PC-9 (cell line): ENCODE measurements around the gene BRF1.

Source experiments
- EZH2 ChIP-seq: fragments of 200-600 bp; sonication (generic); IDR thresholded peaks from 2 replicates; pipeline ENCODE4 v1.8.0; 2017; ENCODE audit warnings: antibody characterized with exemption, low read depth
- TF ChIP-seq, protein P1 (sequence below): fragments of 200-600 bp; sonication (generic); conservative IDR thresholded peaks from 2 replicates; pipeline ENCODE4 v1.6.1; 2017; ENCODE audit warnings: mixed run types, antibody characterized with exemption, mild to moderate bottlenecking, moderate library complexity

DNA sequence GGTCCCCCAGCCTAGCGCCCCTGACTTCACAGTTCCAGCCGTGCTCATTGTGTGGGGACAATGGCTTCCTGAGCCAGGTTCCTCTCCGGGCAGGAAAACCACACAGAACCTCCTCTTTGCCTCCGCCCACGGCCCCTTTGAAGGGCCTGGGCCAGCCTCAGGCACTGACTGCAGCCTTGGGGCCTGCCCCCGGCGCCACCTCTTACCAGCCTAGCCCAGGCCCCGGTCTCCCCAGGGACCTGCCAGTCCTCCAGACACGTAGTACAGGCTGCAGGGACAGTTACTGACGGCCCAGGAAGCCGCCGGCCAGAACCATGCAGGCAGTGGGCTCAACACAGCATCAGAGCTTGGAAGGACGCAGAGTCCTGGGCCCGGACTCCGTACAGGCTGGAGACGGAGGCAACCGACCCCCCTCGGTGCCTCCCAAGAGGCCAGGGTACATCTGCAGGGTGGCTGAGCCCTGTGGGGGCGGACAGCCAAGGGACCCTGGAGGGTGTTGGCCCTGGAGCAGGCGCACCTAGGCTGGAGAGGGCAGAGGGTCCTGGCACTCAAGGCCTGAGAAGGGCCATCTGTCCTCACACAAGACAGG lies 98.8 kb downstream of the BRF1 start:
- TF ChIP-seq EZH2 = no peak
- TF ChIP-seq, protein P1, sequence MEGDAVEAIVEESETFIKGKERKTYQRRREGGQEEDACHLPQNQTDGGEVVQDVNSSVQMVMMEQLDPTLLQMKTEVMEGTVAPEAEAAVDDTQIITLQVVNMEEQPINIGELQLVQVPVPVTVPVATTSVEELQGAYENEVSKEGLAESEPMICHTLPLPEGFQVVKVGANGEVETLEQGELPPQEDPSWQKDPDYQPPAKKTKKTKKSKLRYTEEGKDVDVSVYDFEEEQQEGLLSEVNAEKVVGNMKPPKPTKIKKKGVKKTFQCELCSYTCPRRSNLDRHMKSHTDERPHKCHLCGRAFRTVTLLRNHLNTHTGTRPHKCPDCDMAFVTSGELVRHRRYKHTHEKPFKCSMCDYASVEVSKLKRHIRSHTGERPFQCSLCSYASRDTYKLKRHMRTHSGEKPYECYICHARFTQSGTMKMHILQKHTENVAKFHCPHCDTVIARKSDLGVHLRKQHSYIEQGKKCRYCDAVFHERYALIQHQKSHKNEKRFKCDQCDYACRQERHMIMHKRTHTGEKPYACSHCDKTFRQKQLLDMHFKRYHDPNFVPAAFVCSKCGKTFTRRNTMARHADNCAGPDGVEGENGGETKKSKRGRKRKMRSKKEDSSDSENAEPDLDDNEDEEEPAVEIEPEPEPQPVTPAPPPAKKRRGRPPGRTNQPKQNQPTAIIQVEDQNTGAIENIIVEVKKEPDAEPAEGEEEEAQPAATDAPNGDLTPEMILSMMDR = no peak
